NB4 (cell line): ENCODE measurements around the gene TBC1D22A.

Experiments
- CTCF ChIP-seq: IDR thresholded peaks from one replicate; pipeline ENCODE4 v1.5.1; 2012; ENCODE audit warnings: low read depth, low read length
- MAX ChIP-seq: IDR thresholded peaks from 2 replicates; pipeline ENCODE4 v1.6.1; 2011; ENCODE audit warnings: low read depth, low read length
- POLR2A ChIP-seq: IDR thresholded peaks from 2 replicates; pipeline ENCODE4 v1.6.1; 2011; ENCODE audit warnings: mild to moderate bottlenecking; ENCODE audit not compliant: insufficient read length; ENCODE audit errors: extremely low read depth

GRCh38 chr22:47067321-47067890 is 305.0 kb downstream of the TBC1D22A start:
- TF ChIP-seq POLR2A (no peak), CTCF (no peak), MAX (no peak)
